ENCODE data around the gene PAPSS2.
"Not testable (repeated sequence)": the region's sequence is repeated elsewhere in the genome, so short reads cannot be mapped to it uniquely, and the experiment has no call there.

Gene PAPSS2

DNA sequence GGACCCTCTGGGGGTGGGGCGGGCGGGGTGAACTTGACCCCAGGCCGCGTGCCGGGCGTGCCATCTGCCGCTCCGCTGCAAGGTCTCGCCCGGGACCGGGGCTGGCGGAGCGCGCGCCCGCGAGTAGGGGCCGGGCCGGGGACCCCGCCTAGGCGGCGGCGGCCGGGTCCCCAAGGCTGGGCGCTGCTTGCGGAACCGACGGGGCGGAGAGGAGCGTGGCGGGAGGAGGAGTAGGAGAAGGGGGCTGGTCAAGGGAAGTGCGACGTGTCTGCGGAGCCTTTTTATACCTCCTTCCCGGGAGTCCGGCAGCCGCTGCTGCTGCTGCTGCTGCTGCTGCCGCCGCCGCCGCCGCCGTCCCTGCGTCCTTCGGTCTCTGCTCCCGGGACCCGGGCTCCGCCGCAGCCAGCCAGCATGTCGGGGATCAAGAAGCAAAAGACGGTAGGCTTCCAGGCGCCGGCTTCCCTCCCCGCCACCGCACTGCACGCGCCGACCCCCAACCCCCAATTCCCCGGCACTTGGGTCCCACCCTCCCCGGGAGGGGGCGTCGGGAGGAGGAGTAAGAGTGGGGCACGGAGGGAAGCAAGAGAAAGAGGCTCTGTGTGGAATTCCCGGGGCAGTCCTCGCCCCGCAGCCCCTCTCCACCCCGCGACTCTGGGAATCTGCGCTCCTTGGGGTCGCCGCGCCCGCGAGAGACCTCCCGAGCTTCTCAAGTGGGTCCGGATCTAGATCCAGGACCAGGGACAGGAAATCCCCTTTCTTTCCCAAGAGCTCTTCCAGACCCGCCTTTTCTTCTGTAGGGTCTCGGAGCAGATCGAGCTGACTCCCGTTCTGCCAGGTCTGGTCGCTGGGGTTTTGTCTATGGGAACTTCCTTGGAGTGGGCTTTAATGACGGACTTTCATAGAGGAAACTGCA, at the start of gene PAPSS2:
Gene PAPSS2 (plus strand): TSS at position 308 of the 913 bp plus-strand sequence. CDS start 104 bp downstream, at position 412.
- DNase-seq (ENCODE audit: low read depth) = no peak

DNA sequence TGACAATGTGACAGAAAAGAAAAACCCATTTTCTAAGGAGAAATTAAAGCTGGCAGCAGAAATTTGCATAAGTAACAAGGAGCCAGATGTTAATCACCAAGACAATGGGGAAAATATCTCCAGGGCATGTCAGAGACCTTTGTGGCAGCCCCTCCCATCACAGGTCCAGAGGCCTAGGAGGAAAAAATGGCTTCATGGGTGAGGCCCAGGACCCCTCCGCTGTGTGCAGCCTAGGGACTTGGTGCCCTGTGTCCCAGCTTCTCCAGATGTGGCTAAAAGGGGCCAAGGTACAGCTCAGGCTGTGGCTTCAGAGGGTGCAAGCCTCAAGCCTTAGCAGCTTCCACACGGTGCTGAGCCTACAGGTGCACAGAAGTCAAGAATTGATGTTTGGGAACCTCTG, 48.3 kb upstream of the PAPSS2 start:
- not testable (repeated sequence) for DNase-seq (ENCODE audit: low read depth)

- DNase-seq (ENCODE audit: low read depth) = no peak
Observed at GRCh38 chr10:87612115-87612514, 47.6 kb upstream of the PAPSS2 start.

GRCh38 chr10:87613751-87614150, 45.9 kb upstream of the PAPSS2 start:
- no peak for DNase-seq (ENCODE audit: low read depth)

- DNase-seq (ENCODE audit: low read depth) = no peak
Observed at GRCh38 chr10:87615856-87616255, 43.8 kb upstream of the PAPSS2 start.

DNA sequence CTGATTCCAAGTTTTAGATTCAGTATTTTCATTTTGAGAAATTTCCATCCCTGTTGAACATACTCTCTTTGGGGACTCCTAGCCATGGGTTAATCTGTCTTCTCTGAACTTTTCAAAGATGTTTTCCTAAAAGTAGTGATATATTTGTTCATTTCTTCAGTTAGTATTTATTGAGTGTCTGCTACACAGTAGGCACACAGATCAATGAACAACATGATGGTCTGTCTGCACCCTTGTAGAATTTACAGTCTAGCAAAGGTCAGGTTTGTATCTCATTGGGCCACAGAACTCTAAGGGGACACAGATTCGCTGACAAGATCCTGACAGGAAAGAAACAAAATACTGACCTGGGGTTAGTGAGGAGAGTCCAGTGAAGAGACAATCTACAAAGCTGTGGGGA, 42.2 kb upstream of the PAPSS2 start:
- no peak for DNase-seq (ENCODE audit: low read depth)

GRCh38 chr10:87618566-87619423, 40.9 kb upstream of the PAPSS2 start:
- no peak for DNase-seq (ENCODE audit: low read depth)

- DNase-seq (ENCODE audit: low read depth) = no peak
Observed at GRCh38 chr10:87619705-87620104, 40.0 kb upstream of the PAPSS2 start.

DNA sequence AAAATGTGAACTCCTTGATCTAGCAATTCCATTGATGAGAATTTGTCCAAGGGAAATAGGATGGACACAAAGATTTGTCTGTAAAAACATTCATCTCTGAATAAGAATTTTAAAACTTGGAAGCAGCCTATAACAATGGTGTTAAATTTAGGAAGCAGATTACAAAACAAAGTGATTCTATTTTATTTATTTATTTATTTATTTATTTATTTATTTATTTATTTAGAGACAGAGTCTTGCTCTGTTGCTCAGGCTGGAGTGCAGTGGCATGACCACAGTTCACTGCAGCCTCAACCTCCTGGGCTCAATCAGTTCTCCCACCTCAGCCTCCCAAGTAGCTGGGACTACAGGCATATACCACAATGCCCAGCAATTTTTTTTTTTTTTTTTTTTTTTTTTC, 38.2 kb upstream of the PAPSS2 start:
- DNase-seq (ENCODE audit: low read depth) = not testable (repeated sequence)

DNA sequence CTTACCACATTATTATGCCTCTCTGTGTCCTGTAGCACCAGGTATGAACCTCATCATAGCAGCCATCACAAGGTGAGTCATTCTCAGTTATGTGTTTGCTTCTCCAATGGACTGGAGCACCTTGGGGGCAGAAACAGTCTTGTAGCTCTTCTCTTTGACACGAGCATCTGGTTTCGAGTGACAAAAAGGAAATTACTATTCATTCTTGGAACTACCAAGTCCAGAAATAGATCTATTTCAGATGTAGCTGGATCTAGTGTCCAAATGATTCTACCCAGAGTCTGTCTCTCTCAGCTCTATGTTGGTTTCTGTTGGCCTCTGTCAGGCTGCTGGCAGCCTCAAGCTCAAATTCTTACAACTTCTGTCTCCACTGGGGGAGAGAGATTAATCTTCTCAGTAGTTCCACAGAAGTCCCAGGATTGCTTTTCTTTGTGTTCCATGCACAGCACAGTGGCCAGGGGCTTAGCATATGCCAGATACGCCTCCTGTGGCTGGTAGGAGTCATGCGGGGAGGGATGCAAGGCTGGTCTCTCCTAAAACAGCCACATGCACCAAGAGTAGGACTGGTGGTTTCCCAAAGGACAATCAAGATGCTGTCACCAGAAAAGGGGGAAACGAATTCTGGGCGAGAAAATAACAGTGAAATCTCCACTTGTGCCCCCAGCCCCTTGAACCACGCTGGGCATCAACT, 37.2 kb upstream of the PAPSS2 start:
- DNase-seq (ENCODE audit: low read depth) = no peak

- no peak for DNase-seq (ENCODE audit: low read depth)
Observed at GRCh38 chr10:87623191-87623590, 36.5 kb upstream of the PAPSS2 start.

GRCh38 chr10:87625661-87626060, 34.0 kb upstream of the PAPSS2 start:
- DNase-seq (ENCODE audit: low read depth) = no peak

DNA sequence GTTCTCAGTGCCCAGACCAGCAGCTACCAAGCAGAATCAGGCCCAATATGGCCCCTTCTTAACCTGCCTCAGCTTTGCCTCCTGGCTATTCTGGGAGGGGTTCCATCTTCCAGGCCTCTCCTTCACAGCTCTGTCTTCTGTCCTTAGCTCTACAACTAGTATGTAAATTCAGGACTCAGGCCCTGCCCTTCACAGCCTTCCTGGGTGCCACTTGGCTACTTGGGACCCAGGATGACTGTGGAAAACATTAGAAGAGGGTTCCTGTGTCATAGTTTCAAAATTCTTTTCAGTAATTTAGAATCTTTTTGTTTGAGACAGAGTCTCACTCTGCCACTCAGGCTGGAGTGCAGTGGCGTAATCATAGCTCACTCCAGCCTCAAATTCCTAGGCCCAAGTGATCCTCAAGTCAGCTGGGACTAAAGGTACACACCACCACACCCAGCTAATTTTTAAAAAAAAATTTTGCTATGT, 33.2 kb upstream of the PAPSS2 start:
- DNase-seq (ENCODE audit: low read depth) = no peak

GRCh38 chr10:87630171-87630570, 29.5 kb upstream of the PAPSS2 start:
- DNase-seq (ENCODE audit: low read depth) = no peak

DNA sequence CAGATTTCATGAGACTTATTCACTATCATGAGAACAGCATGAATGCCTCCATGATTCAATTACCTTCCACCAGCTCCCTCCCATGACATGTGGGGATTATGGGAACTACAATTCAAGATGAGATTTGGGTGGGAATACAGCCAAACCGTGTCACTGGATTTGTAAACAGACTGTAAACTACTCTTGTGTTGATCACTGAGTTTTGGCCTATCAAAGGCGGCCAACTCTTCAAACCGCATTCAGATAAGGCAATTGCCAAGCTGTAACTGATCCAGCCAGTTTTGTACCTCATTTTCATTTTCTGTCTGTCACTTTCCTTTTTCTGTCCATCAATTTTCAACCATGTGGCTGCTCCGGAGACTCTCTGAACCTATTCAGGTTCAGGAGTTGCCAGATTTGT, 27.2 kb upstream of the PAPSS2 start:
- no peak for DNase-seq (ENCODE audit: low read depth)

DNA sequence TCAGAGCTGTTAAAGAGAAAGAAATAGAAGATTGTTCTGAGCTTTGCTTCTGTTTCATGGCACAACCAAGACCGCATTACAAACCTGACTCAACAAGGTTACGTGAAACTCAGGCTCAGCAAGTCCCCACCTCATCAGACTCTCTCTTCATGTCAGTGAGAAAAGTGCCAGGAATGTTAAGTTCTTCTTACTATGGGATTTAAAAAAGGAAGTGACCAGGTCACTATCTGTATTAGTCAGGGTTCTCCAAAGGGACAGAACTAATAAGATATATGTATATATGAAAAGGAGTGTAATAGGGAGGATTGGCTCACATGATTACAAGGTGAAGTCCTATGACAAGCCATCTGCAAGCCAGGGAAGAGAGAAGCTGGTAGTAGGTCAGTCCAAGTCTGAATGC, 25.4 kb upstream of the PAPSS2 start:
- no peak for DNase-seq (ENCODE audit: low read depth)

DNA sequence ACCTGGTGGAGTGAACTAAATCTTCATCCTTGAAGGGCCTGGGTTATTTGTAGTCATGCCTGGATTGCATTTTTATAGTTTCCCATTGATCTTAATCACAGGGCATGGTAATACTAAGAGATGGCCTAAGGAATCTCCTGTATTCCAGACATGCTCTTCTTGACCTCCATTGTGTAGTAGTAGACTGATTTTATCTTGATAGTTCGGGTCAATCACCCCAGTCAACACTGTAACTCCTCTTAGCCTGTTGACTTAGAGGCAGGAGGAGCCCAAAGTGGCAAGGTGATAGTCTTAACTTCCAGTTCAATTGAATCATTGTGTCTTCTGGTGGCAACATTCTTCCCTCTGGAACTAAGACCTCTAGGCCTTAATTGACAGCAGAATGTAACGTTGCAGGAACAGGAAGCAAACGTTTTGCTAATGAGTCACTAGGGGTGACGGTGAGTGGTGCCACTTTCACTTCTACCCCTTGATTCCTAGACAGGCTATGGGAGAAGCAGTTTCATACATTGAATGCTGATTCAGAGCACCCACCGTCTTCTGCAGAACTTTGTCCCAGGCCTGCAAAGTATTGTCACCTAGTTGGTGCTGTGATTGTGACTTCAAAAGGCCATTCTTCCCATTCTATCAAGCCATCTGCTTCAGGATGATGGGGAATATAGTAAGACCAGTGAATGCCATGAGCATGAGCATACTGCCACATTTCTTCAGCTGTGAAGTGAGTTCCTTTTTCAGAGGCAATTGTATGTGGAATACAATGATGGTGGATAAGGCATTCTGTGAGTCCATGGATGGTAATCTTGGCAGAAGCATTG, 24.0 kb upstream of the PAPSS2 start:
- DNase-seq (ENCODE audit: low read depth) = no peak

DNA sequence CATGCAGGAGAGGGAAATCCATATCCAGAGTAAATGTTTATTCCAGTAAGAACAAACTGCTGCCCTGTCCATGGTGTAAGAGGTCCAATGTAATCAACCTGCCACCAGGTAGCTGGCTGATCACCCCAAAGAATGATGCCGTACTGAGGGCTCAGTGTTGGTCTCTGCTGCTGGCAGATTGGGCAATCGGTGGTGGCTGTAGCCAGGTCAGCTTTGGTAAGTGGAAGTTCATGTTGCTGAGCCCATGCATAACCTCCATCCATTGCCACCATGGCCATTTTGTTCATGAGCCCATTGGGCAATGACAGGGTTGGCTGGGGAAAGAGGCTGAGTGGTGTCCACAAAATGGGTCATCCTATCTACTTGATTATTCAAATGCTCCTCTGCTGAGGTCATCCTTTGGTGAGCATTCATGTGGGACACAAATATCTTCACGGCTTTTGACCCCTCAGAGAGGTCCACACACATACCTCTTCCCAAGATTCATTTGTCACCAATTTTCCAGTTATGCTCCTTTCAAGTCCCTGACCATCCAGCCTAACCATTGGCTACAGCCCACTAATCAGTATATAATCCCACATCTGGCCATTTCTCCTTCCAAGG, 23.3 kb upstream of the PAPSS2 start:
- DNase-seq (ENCODE audit: low read depth) = no peak

- DNase-seq (ENCODE audit: low read depth) = no peak
Observed at GRCh38 chr10:87639493-87639892, 20.2 kb upstream of the PAPSS2 start.

GRCh38 chr10:87640043-87640442, 19.6 kb upstream of the PAPSS2 start:
- DNase-seq (ENCODE audit: low read depth) = no peak

GRCh38 chr10:87642486-87642885, 17.2 kb upstream of the PAPSS2 start:
- no peak for DNase-seq (ENCODE audit: low read depth)

Data from non-pigmented ciliary epithelial cell (primary cell).